ENCODE results near the gene TMEM132A.

DNA sequence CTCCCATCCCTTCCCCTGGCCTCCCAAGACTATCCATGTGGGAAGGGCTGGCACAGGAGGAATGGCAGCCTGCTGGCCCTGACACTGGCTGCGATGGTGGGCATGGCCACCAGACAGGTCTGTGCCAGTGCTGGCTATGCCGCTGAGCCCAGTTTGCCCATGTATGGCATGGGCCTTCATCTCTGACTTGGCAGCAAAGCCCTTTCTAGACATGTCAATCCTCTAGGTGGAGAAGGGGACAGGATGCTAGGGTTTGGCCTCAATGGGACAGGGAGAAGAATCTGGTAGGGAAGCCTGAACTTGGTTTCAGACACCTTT, 48.1 kb upstream of the TMEM132A start:
- TF ChIP-seq, protein P1, sequence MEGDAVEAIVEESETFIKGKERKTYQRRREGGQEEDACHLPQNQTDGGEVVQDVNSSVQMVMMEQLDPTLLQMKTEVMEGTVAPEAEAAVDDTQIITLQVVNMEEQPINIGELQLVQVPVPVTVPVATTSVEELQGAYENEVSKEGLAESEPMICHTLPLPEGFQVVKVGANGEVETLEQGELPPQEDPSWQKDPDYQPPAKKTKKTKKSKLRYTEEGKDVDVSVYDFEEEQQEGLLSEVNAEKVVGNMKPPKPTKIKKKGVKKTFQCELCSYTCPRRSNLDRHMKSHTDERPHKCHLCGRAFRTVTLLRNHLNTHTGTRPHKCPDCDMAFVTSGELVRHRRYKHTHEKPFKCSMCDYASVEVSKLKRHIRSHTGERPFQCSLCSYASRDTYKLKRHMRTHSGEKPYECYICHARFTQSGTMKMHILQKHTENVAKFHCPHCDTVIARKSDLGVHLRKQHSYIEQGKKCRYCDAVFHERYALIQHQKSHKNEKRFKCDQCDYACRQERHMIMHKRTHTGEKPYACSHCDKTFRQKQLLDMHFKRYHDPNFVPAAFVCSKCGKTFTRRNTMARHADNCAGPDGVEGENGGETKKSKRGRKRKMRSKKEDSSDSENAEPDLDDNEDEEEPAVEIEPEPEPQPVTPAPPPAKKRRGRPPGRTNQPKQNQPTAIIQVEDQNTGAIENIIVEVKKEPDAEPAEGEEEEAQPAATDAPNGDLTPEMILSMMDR (CRISPR knock-in tag; IDR thresholded peaks at IDR 0.05) = no peak
- TF ChIP-seq TEAD2 (CRISPR knock-in tag; IDR thresholded peaks at IDR 0.05) (no peak), ZMYM2 (CRISPR knock-in tag; IDR thresholded peaks at IDR 0.05) (no peak), ERF (CRISPR knock-in tag; IDR thresholded peaks at IDR 0.05) (no peak), ZNF484 (CRISPR knock-in tag; IDR thresholded peaks at IDR 0.05; ENCODE audit: borderline replicate concordance, low read depth) (no peak), STAT5B (CRISPR knock-in tag; IDR thresholded peaks at IDR 0.05) (no peak), ZBTB1 (CRISPR knock-in tag; IDR thresholded peaks at IDR 0.05; ENCODE audit: borderline replicate concordance) (no peak), ZBTB8A (CRISPR knock-in tag; IDR thresholded peaks at IDR 0.05; ENCODE audit: borderline replicate concordance, low read depth) (no peak), ZNF619 (CRISPR knock-in tag; IDR thresholded peaks at IDR 0.05) (no peak), ZNF432 (CRISPR knock-in tag; IDR thresholded peaks at IDR 0.05; ENCODE audit: borderline replicate concordance) (no peak)
- TF ChIP-seq, protein P2, sequence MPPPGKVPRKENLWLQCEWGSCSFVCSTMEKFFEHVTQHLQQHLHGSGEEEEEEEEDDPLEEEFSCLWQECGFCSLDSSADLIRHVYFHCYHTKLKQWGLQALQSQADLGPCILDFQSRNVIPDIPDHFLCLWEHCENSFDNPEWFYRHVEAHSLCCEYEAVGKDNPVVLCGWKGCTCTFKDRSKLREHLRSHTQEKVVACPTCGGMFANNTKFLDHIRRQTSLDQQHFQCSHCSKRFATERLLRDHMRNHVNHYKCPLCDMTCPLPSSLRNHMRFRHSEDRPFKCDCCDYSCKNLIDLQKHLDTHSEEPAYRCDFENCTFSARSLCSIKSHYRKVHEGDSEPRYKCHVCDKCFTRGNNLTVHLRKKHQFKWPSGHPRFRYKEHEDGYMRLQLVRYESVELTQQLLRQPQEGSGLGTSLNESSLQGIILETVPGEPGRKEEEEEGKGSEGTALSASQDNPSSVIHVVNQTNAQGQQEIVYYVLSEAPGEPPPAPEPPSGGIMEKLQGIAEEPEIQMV (CRISPR knock-in tag; IDR thresholded peaks at IDR 0.05; ENCODE audit: low read depth) = no peak
